ENCODE results near the gene FGF6. TPM values are rescaled to one million over a fixed set of nuclear protein-coding genes. Genes with fewer than 3 reads are reported as not detected.

Gene FGF6
- total RNA-seq, 1 donor from 2014 or later = not detected

Other genes with a start within 250 kb of the FGF6 start
- gene CCND2, start 172.1 kb downstream of the FGF6 start, total RNA-seq = 787 and 790 TPM in 2 replicates
- gene TIGAR, start 124.6 kb downstream of the FGF6 start, total RNA-seq = 7.8 and 11.0 TPM in 2 replicates
- not detected in 2 replicates for gene FGF23, start 66.1 kb downstream of the FGF6 start, total RNA-seq
- 39.6 and 43.4 TPM in 2 replicates for gene RAD51AP1, start 93.1 kb upstream of the FGF6 start, total RNA-seq
- gene DYRK4, start 116.4 kb upstream of the FGF6 start, total RNA-seq = 25.2 and 27.6 TPM in 2 replicates
- gene AKAP3, start 203.2 kb upstream of the FGF6 start, total RNA-seq = 0.93 and 1.4 TPM in 2 replicates
- 110 and 129 TPM in 2 replicates for gene NDUFA9, start 203.3 kb upstream of the FGF6 start, total RNA-seq